Measurements from ENCODE around the gene NFATC2.

NFATC2 gene

DNA sequence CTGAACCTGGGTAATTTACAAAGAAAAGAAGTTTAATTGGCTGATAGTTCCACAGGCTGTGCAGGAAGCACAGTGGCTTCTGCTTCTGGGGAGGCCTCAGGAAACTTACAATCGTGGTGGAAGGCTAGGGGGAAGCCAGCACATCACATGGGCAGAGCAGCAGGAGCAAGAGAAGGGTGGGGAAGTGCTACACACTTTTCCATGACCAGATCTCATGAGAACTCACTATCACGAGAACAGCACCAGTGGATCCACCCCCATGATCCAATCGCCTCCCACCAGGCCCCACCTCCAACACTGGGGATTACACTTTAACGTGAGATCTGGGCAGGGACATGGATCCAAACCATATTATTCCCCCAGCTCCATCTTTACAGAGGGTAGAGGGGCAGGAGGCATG, 166.4 kb downstream of the NFATC2 start:
- no peak for TF ChIP-seq TEAD4 (IDR thresholded peaks at IDR 0.05)
- no peak for TF ChIP-seq TCF12 (IDR thresholded peaks at IDR 0.05; ENCODE audit: low read depth)
- no peak for TF ChIP-seq FOXM1 (IDR thresholded peaks at IDR 0.05; ENCODE audit: borderline replicate concordance, low read depth)
- TF ChIP-seq EGR1 (IDR thresholded peaks at IDR 0.05), result no peak
- no peak for TF ChIP-seq YY1 (IDR thresholded peaks at IDR 0.05; ENCODE audit: low read depth)
- TF ChIP-seq, protein P1, sequence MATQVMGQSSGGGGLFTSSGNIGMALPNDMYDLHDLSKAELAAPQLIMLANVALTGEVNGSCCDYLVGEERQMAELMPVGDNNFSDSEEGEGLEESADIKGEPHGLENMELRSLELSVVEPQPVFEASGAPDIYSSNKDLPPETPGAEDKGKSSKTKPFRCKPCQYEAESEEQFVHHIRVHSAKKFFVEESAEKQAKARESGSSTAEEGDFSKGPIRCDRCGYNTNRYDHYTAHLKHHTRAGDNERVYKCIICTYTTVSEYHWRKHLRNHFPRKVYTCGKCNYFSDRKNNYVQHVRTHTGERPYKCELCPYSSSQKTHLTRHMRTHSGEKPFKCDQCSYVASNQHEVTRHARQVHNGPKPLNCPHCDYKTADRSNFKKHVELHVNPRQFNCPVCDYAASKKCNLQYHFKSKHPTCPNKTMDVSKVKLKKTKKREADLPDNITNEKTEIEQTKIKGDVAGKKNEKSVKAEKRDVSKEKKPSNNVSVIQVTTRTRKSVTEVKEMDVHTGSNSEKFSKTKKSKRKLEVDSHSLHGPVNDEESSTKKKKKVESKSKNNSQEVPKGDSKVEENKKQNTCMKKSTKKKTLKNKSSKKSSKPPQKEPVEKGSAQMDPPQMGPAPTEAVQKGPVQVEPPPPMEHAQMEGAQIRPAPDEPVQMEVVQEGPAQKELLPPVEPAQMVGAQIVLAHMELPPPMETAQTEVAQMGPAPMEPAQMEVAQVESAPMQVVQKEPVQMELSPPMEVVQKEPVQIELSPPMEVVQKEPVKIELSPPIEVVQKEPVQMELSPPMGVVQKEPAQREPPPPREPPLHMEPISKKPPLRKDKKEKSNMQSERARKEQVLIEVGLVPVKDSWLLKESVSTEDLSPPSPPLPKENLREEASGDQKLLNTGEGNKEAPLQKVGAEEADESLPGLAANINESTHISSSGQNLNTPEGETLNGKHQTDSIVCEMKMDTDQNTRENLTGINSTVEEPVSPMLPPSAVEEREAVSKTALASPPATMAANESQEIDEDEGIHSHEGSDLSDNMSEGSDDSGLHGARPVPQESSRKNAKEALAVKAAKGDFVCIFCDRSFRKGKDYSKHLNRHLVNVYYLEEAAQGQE (IDR thresholded peaks at IDR 0.05; ENCODE audit: low read depth), result no peak
- TF ChIP-seq CEBPB (IDR thresholded peaks at IDR 0.05), result no peak
- TF ChIP-seq, protein P2, sequence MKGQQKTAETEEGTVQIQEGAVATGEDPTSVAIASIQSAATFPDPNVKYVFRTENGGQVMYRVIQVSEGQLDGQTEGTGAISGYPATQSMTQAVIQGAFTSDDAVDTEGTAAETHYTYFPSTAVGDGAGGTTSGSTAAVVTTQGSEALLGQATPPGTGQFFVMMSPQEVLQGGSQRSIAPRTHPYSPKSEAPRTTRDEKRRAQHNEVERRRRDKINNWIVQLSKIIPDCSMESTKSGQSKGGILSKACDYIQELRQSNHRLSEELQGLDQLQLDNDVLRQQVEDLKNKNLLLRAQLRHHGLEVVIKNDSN (IDR thresholded peaks at IDR 0.05), result no peak
- TF ChIP-seq EP300 (IDR thresholded peaks at IDR 0.05; ENCODE audit: borderline replicate concordance), result no peak
- no peak for TF ChIP-seq CREB1 (IDR thresholded peaks at IDR 0.05; ENCODE audit: low read depth)
- TF ChIP-seq NFIC (IDR thresholded peaks at IDR 0.05), result no peak
- TF ChIP-seq, protein P3, sequence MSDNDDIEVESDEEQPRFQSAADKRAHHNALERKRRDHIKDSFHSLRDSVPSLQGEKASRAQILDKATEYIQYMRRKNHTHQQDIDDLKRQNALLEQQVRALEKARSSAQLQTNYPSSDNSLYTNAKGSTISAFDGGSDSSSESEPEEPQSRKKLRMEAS (IDR thresholded peaks at IDR 0.05), result no peak
- TF ChIP-seq RAD21 (IDR thresholded peaks at IDR 0.05; ENCODE audit: low read depth), result no peak
- no peak for TF ChIP-seq ZBTB7A (IDR thresholded peaks at IDR 0.05; ENCODE audit: low read depth)
- TF ChIP-seq TAF1 (IDR thresholded peaks at IDR 0.05; ENCODE audit: low read depth), result no peak

DNA sequence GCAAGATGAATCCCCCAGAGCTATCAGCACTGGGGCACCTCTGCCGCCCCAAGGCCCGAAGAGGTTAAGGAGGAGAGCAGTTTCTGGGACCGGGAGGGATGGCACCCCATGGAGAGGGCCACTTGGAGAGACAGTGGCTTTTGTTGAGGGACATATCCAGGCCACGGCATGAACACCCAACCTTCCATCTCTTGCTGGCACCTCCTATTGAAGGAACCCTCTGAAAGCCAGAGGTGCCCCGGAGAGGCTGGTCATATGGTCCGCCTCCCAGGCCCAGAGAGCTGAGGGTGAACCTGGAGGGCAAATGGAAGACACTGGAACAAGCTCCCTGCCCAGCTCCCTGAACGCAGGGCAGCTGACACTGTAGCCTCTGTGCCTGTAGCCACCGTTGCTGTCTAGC, 167.0 kb downstream of the NFATC2 start:
- no peak for TF ChIP-seq TAF1 (IDR thresholded peaks at IDR 0.05; ENCODE audit: low read depth)
- no peak for TF ChIP-seq EP300 (IDR thresholded peaks at IDR 0.05; ENCODE audit: borderline replicate concordance)
- no peak for TF ChIP-seq RAD21 (IDR thresholded peaks at IDR 0.05; ENCODE audit: low read depth)

DNA sequence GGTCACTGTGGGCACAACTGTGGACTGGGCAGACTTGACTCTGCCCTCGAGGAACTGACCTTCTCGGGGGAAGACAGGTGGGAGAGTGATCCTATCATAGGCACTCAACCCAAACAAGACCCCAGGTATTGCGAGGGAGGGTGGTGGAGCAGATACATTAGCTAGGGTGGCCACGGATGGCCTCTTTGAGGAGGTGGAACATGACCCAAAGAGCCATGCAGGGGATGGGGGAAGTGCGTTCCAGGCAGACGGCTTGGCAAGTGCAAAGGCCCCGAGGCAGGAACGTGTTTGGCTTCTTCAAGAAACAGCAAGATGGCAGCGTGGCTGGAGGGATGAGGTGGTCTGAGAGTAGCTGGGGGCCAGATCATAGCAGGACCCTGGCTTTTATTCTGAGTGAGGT, 167.6 kb downstream of the NFATC2 start:
- TF ChIP-seq FOXM1 (IDR thresholded peaks at IDR 0.05; ENCODE audit: borderline replicate concordance, low read depth) (no peak), EGR1 (IDR thresholded peaks at IDR 0.05) (no peak), EP300 (IDR thresholded peaks at IDR 0.05; ENCODE audit: borderline replicate concordance) (no peak)
- TF ChIP-seq, protein P1 (IDR thresholded peaks at IDR 0.05; ENCODE audit: low read depth), result no peak

DNA sequence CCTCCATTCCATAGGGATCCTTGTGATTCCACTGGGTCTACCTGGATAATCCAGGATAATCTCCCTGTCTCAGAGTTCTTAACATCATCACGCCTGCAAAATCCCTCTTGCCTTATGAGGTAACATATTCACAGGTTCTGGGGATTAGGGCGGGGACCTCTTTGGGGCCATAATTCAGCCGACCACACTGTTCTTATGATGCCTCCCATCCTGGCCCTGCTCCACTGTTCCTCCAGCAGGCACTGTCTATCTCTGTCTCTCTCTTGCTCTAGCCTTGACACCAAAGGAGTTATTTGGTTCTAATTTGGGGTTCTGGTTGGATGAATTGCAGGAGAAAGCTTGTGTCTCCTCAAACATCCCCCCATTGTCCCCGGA, 168.1 kb downstream of the NFATC2 start:
- TF ChIP-seq EP300 (IDR thresholded peaks at IDR 0.05; ENCODE audit: borderline replicate concordance) (no peak), TEAD4 (IDR thresholded peaks at IDR 0.05) (no peak), CEBPB (IDR thresholded peaks at IDR 0.05) (no peak), ZBTB7A (IDR thresholded peaks at IDR 0.05; ENCODE audit: low read depth) (no peak), CREB1 (IDR thresholded peaks at IDR 0.05; ENCODE audit: low read depth) (no peak), TAF1 (IDR thresholded peaks at IDR 0.05; ENCODE audit: low read depth) (no peak), EGR1 (IDR thresholded peaks at IDR 0.05) (no peak), NFIC (IDR thresholded peaks at IDR 0.05) (no peak), YY1 (IDR thresholded peaks at IDR 0.05; ENCODE audit: low read depth) (no peak), TCF12 (IDR thresholded peaks at IDR 0.05; ENCODE audit: low read depth) (no peak), RAD21 (IDR thresholded peaks at IDR 0.05; ENCODE audit: low read depth) (no peak), FOXM1 (IDR thresholded peaks at IDR 0.05; ENCODE audit: borderline replicate concordance, low read depth) (no peak)
- TF ChIP-seq, protein P1 (IDR thresholded peaks at IDR 0.05; ENCODE audit: low read depth), result no peak
- TF ChIP-seq, protein P2 (IDR thresholded peaks at IDR 0.05), result no peak
- TF ChIP-seq, protein P3 (IDR thresholded peaks at IDR 0.05), result no peak
